ENCODE measurements around the gene GLYATL2.
A peak's percentile ranks its signal among the peaks of the same experiment; 100 is the strongest.

The GLYATL2 gene

DNA sequence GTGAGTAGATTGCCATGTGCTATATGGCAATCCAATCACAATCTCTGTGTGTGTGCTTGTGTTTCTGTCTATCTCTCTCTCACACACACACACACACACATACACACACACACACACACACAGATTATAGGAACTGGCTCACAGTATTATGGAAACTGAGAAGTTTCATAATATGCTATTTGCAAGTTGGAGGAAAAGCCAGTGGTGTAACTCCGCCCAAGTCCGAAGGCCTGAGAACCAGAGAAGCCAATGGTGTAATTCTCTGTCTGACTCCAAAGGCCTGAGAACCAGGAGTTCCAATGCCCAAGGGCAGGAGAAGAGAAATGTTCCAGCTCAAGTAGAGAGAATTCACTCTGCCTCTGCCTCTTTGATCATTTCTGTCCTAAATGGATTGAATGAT, 37.2 kb downstream of the GLYATL2 start:
- no peak for DNase-seq (ENCODE audit: low read depth)
- H3K4me3 ChIP-seq (ENCODE audit: low read depth, low read length) = no peak overlapping the region
- TF ChIP-seq, protein P1, sequence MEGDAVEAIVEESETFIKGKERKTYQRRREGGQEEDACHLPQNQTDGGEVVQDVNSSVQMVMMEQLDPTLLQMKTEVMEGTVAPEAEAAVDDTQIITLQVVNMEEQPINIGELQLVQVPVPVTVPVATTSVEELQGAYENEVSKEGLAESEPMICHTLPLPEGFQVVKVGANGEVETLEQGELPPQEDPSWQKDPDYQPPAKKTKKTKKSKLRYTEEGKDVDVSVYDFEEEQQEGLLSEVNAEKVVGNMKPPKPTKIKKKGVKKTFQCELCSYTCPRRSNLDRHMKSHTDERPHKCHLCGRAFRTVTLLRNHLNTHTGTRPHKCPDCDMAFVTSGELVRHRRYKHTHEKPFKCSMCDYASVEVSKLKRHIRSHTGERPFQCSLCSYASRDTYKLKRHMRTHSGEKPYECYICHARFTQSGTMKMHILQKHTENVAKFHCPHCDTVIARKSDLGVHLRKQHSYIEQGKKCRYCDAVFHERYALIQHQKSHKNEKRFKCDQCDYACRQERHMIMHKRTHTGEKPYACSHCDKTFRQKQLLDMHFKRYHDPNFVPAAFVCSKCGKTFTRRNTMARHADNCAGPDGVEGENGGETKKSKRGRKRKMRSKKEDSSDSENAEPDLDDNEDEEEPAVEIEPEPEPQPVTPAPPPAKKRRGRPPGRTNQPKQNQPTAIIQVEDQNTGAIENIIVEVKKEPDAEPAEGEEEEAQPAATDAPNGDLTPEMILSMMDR (IDR thresholded peaks at IDR 0.05; ENCODE audit: insufficient read depth, low read depth, low read length, missing control alignments) = no peak

DNA sequence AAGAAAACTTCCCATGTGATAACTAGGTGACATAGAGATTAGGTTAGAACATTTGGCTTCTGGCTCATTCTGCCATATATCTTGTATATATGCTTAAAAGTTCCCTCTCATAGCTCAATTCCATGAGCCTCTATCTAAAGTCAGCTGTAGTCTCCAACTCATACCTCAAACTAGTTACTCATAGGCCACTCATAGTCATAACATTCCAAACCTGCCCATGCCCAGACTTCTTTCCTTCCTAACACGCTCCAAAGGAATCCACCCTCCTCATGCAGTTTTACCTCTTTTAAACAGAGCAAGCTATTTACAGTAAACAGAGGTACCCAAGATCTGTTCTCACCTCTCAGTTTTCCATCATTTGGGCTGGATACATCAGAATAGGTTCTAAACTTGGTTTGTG, 39.4 kb downstream of the GLYATL2 start:
- no peak overlapping the region for H3K4me3 ChIP-seq (ENCODE audit: low read depth, low read length)
- DNase-seq (ENCODE audit: low read depth) = no peak
- TF ChIP-seq, protein P1 (IDR thresholded peaks at IDR 0.05; ENCODE audit: insufficient read depth, low read depth, low read length, missing control alignments) = no peak

DNA sequence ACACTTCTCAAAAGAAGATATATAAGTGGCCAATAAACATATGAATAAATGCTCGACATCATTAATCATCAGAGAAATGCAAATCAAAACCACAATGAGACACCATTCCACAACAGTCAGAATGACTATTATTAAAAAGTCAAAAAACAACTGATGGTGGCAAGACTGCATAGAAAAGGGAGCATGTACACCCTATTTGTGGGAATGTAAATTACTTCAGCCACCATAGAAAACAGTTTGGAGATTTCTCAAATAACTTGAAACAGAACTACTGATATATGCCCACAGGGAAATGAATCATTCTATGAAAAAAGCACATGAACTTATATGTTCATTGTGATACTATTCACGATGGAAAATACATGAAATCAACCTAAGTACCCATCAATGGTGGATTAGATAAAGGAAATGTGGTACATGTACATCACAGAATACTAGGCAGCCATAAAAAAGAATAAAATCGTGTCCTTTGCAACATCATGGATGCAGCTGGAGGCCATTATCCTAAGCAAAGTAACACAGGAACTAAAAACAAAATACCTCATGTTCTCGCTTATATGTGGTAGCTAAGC, 42.4 kb downstream of the GLYATL2 start:
- TF ChIP-seq, protein P1 (IDR thresholded peaks at IDR 0.05; ENCODE audit: insufficient read depth, low read depth, low read length, missing control alignments) = no peak
- no peak for DNase-seq (ENCODE audit: low read depth)
- no peak overlapping the region for H3K4me3 ChIP-seq (ENCODE audit: low read depth, low read length)

DNA sequence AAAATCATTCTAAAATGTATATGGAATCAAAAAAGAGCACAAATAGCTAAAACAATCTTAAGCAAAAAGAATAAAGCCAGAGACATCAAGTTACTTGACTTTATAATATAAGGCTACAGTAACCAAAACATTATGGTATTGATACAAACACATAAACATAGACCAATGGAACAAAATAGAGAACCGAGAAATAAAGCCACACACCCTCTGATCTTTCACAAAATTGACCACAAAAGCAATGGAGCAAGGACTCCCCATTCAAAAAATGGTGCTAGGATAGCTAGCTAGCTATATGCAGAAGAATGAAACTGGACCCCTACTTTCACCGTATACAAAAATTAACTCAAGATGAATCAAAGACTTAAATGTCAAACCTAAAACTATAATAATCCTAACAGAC, 43.2 kb downstream of the GLYATL2 start:
- H3K4me3 ChIP-seq (ENCODE audit: low read depth, low read length) = no peak overlapping the region
- TF ChIP-seq, protein P1 (IDR thresholded peaks at IDR 0.05; ENCODE audit: insufficient read depth, low read depth, low read length, missing control alignments) = no peak
- no peak for DNase-seq (ENCODE audit: low read depth)

DNA sequence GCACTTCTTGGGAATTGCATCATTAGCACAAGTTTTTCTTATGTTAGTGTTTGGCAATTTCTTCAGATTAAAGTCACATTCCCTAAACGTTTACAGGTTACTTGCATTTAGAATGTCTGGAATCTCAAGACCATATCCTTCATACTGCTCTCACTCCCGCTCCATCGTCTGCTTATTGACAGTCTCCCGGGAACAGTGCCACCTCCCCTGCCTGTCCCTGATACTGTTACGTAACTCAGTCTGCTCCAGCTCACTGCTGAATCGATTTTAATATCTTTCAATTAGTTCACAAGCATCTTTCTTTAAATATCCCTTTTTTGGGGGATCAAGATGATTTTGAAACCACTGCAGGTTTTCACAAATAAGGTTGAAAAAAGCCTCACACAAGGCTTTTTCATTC, 48.2 kb downstream of the GLYATL2 start:
- TF ChIP-seq, protein P1 (IDR thresholded peaks at IDR 0.05; ENCODE audit: insufficient read depth, low read depth, low read length, missing control alignments) = no peak
- no peak overlapping the region for H3K4me3 ChIP-seq (ENCODE audit: low read depth, low read length)
- no peak for DNase-seq (ENCODE audit: low read depth)

DNA sequence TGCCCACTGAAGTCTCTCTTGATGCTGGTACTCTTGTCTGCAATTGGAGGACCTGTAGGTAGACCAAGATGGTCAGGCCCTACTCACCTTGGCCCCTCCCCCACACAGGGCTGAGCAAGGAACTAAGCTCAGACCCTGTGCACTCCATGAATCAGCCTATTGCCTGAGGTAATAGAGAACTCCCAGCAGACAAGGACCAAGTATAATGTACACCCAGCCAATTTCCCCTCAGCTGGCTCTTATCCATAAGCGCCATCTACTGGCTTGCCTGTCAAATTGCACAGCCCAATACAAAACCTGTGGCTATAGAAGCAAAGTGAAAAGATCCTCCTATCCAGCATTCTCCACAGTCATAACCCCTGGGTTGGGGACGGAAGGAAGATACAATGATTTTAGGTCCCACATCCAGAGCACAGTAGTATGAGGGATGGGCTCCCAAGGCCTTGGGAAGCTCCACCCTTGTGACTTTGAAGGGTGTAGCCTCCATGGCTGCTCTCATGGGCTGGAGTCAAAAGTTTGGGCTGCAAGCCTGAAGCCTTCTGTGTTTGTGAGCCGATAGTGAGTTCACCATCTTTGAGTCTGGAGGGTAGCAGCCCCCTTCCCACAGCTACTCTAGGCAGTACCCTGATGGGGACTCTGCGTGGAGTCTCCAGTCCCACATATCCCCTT, 56.0 kb downstream of the GLYATL2 start:
- peak; percentile 70 for DNase-seq (ENCODE audit: low read depth)
- TF ChIP-seq, protein P1 (IDR thresholded peaks at IDR 0.05; ENCODE audit: insufficient read depth, low read depth, low read length, missing control alignments) = peak; percentile 93
- H3K4me3 ChIP-seq (ENCODE audit: low read depth, low read length) = no peak overlapping the region

DNA sequence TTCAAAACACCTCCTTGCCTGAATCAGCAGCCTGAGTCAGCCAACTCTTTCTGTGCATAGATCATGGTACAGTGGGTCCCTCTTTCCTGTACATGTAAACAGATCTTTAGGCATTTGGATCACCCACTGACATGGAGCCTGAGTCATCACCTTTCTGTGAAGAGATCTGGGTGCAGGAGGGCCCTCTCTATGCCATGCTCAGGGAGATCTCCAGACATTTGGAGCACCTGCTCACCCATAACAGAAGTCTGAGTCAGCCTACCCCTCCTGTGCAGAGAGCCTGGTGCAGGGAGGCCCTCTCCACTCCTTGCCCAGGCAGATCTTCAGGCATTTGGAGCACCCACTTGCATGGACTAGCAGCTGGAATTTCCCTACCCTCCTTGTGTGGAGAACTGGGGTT, 56.6 kb downstream of the GLYATL2 start:
- H3K4me3 ChIP-seq (ENCODE audit: low read depth, low read length) = no peak overlapping the region
- no peak for DNase-seq (ENCODE audit: low read depth)
- TF ChIP-seq, protein P1 (IDR thresholded peaks at IDR 0.05; ENCODE audit: insufficient read depth, low read depth, low read length, missing control alignments) = no peak
